ENCODE measurements around the gene DNASE2B.

DNASE2B gene, protein sequence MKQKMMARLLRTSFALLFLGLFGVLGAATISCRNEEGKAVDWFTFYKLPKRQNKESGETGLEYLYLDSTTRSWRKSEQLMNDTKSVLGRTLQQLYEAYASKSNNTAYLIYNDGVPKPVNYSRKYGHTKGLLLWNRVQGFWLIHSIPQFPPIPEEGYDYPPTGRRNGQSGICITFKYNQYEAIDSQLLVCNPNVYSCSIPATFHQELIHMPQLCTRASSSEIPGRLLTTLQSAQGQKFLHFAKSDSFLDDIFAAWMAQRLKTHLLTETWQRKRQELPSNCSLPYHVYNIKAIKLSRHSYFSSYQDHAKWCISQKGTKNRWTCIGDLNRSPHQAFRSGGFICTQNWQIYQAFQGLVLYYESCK
- 0 reads per million in 2 experiments for total RNA-seq

DNA sequence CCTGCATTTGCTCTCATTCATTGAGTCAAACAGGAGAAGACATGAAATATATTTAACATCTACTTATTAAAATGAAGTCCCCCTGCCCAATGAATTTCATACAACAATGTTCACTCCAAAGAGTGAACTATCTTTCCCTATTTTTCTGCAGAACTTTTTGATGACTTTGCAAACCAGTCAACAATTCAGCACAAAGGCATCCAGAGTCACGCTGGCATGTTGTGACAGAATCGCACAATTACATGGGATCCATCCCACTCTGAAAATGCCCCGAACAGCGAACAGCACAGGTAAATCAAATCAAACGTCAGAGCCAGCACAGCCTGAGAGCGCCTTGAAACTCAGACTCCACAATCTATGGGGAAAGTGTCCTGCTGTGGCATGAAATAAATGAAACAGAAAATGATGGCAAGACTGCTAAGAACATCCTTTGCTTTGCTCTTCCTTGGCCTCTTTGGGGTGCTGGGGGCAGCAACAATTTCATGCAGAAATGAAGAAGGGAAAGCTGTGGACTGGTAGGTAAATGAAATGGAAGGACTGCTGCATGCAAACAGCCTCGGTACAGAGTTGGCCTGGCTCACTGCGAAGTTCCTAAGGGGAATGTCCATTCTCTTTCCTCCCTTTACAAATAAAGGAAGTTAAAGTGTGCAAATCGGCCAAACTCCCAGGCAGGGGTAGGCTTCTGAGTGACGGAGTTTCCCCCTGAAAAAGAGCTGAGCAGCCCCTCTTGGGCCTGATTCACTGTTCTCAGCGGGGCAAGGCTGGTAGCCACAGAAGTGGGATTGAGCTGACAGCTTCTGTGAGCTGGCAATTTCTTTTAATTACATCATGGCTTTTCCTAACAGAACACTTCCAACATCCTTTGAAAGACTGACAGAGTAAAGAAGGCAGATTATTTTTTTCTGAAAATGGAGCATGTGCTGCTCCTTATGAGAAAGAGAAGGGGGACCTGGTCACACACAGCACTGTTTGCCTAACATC is at the start of gene DNASE2B:
DNASE2B (plus strand) TSS at position 310 of the 981 bp plus-strand sequence; CDS start at position 391, 81 bp downstream.
- no peak for DNase-seq (ENCODE audit: low read depth)

GRCh38 chr1:84348759-84349158 is 49.5 kb upstream of the DNASE2B start:
- DNase-seq (ENCODE audit: low read depth) = no peak

DNA sequence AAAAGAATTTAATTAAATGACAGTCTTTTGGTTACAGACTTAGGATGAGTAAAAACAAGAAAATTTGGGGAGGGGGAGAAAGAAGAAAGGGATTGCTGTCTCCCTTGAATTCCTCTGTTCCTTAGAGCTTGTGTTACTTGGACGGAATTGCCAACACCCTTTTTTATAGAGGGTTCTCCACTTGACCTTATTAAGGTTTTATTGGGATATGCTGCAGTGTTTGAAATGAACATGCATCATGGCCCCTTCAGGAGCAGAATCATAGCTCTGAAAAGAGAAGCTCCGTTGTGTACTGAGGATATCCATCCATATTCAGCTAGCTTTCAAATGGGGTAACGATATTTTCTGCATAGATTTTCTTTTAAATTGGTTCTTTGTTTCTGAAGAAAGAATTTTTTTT is 48.2 kb upstream of the DNASE2B start:
- no peak for DNase-seq (ENCODE audit: low read depth)

DNA sequence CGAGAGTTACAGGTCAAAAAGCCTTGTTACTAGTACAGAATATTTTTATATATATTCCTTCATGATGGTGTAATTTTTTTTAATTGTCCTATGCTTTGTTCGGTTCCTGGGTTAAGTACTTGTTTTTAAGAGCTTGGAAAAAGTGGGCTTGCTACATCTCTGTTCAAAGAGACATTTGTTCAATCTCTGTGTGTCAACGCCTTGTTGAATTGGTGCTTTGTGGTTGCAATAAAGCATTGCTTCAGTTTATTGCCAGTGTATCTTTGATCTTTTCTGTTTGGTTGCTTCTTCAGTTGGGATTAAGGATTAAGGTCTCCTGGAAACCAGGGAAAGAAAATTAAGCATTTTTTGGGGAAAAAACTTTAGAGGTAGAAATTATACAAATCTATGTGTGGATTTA is 47.7 kb upstream of the DNASE2B start:
- DNase-seq (ENCODE audit: low read depth) = no peak

DNA sequence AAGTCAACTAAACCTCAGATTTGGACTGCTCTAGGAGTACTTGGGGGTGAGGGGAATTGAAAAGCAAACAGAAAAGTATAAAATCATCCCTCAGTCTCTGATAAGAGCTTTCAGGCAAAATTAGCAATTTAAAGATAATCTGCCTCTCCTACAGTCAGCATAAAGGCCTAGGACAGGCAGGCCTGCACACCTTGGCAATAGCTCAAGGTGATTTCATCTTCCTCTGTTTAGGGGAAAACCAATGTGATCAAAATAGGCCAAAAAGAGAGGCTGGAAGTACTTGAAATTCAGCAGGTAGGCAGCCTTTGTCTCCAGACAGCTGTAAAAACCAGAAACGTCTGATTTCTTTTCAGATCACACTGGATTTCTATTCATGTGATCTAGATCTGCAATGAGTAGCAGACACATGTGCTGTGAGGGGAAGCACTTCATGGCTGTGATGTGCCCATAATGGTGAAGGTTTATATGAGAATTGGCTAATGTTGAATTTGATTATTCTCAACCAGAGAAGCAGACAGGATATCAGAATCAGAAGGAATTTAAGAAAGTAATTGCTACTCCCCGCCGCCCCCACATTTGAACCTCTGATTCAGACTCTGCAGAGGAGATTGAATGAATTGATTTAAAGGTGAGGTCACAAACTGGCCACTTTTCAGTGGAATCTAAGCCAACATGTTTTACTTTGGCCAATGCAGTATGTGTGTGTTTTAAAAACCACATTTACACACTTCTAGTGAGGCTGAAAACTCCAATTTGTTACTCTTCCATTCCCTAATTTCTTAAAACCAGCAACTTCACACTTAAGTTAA is 45.8 kb upstream of the DNASE2B start:
- no peak for DNase-seq (ENCODE audit: low read depth)

DNA sequence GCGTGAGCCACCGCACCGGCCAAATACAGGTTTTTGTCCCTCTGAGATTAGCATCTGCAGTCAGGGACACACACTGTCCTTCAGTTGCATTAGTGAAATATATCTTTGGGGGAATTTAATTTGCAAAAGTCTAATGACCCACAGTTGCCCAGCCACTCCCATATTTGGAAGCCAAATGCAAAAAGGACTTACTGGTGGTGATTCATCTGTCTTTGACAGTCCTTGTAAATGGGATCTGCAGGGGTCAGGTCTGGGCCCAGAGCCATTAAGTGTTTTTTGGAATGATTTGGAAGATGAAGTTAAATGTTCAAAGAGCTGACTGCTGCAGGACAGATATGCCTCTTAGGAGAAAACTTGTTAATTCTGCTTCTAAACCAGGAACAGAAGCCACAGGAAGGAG is 44.6 kb upstream of the DNASE2B start:
- no peak for DNase-seq (ENCODE audit: low read depth)

GRCh38 chr1:84355556-84355955 is 42.7 kb upstream of the DNASE2B start:
- no peak for DNase-seq (ENCODE audit: low read depth)

DNA sequence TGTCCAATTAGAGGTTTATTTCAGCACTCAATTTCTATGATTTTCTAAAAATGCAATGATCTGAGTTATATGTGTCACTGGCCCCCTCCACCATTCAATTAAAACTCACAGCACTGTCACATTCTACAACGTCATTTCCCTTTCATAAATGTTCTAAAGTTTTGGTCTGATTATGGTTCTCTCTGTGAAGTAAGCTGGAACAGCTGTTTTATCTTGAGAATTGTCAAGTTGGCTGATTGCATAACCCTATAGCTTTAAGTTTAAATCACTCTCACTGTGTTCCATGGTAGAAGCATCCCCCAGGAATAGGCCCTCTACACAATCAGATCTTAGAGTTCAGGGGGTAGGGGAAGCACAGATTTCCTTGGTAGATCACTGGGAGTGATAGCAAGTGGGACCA is 41.4 kb upstream of the DNASE2B start:
- DNase-seq (ENCODE audit: low read depth) = no peak

GRCh38 chr1:84358695-84359094 is 39.6 kb upstream of the DNASE2B start:
- DNase-seq (ENCODE audit: low read depth) = no peak

DNA sequence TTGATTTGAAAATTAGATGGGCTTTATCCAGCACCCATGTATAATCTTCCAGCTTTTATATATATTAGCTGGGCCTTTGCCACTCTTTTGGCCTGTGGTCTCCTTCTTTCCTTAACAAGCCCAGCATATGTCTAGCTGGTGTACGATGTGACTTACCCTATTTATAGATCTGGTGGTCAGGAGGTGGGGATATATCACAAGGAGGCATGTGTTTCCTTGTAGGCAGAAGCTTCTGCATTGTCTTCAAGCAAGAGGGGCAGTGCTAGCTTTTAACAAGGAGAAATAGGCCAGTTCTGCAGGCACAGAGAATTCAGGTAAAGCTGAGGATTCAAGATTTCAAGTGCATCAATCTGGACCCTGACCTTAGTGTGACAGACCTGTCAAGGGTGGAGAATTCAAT is 38.0 kb upstream of the DNASE2B start:
- no peak for DNase-seq (ENCODE audit: low read depth)

- no peak for DNase-seq (ENCODE audit: low read depth)
Measured at GRCh38 chr1:84361796-84362195, 36.5 kb upstream of the DNASE2B start.

GRCh38 chr1:84363019-84363418 is 35.3 kb upstream of the DNASE2B start:
- no peak for DNase-seq (ENCODE audit: low read depth)

DNA sequence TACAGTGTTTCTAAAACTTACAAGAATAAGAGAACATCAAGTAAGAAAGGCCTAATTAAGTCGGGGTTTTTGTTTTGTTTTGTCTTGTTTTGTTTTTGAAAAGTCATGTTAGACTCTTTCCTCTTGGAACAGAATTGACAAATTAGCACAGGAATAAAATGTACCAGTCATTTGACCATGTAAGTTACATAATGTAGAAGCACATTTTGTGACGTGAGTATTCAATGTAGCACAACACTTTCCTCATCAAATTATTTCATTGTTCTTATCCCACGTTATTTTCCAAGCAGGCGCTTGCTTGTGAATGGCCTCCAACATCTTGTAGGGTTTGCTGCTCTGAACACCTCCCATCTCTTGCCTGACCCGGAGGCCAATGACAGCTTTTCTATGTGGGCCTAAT is 34.7 kb upstream of the DNASE2B start:
- no peak for DNase-seq (ENCODE audit: low read depth)

GRCh38 chr1:84365225-84366221 is 32.8 kb upstream of the DNASE2B start:
- DNase-seq (ENCODE audit: low read depth) = no peak

DNA sequence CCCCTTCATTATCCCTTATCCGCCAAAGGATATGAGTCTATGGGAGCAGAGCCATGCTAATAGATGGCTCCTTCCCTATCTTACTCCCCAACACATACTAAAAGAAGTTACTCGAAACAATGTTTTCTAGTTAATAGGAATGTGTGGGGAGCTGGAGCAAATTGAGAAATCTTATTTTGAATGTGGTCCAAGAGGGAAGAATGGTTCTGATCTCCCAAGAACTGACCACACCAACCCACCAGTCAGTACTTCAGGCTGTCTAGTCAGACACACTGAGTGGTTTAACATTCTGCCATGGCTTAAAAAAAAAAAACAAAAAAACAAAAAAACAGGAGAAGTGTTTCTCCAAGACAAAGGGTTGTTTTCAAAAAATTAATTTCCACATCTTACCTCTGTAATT is 31.5 kb upstream of the DNASE2B start:
- no peak for DNase-seq (ENCODE audit: low read depth)

DNA sequence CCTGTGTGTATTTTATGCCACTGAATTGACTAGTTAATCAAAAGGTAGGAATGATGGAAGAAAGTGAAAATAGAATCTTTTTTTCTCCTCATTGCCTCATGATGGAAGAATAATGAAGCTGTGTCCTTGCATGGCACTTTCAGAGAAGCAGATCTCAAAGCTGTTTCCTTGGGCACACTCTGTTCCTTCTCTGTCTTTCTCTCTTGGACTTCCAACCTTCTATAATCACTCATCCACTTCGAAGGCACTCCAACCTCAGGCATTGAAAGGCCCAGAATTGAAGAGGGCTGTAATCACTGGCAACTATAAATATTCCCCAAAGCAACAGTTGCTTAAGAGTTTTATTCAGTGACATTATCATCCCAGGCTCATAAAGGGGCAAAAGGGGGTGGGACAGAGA is 31.1 kb upstream of the DNASE2B start:
- DNase-seq (ENCODE audit: low read depth) = no peak

GRCh38 chr1:84368441-84368840 is 29.8 kb upstream of the DNASE2B start:
- DNase-seq (ENCODE audit: low read depth) = no peak

GRCh38 chr1:84370266-84370665 is 28.0 kb upstream of the DNASE2B start:
- DNase-seq (ENCODE audit: low read depth) = no peak

- no peak for DNase-seq (ENCODE audit: low read depth)
Measured at GRCh38 chr1:84370831-84371394, 27.4 kb upstream of the DNASE2B start.

- no peak for DNase-seq (ENCODE audit: low read depth)
Measured at GRCh38 chr1:84373436-84374141, 24.7 kb upstream of the DNASE2B start.

All from T follicular helper cell (primary cell).